HUES48 (cell line): ENCODE data around the gene SLC22A1.
"Not testable (repeated sequence)": the region's sequence is repeated elsewhere in the genome, so short reads cannot be mapped to it uniquely, and the experiment has no call there.

Experiments
- H3K27ac ChIP-seq: one replicate; pipeline ENCODE4 v1.7.0; 2013; ENCODE audit warnings: low read depth, low read length, inconsistent platforms
- H3K27me3 ChIP-seq: 2 replicates; pipeline ENCODE4 v1.6.1; 2013; ENCODE audit warnings: mild to moderate bottlenecking, low read length; ENCODE audit not compliant: control insufficient read depth, insufficient read depth
- H3K36me3 ChIP-seq: 2 replicates; pipeline ENCODE4 v1.6.1; 2013; ENCODE audit warnings: low read length; ENCODE audit not compliant: control insufficient read depth, insufficient read depth
- H3K4me1 ChIP-seq: 2 replicates; pipeline ENCODE4 v1.6.1; 2013; ENCODE audit warnings: mild to moderate bottlenecking, low read length; ENCODE audit not compliant: control insufficient read depth, insufficient read depth
- H3K4me3 ChIP-seq: 2 replicates; pipeline ENCODE4 v1.5.1; 2013; ENCODE audit warnings: mild to moderate bottlenecking, low read depth, low read length
- H3K9ac ChIP-seq: 2 replicates; pipeline ENCODE4 v1.6.1; 2013; ENCODE audit warnings: mild to moderate bottlenecking, low read depth, low read length, moderate library complexity
- H3K9me3 ChIP-seq: 2 replicates; pipeline ENCODE4 v1.6.1; 2013; ENCODE audit warnings: low read length; ENCODE audit not compliant: control insufficient read depth, insufficient read depth

SLC22A1 gene

GRCh38 chr6:160140493-160140892 lies 18.9 kb downstream of the SLC22A1 start:
- not testable (repeated sequence) for H3K27ac ChIP-seq, H3K4me3 ChIP-seq, H3K27me3 ChIP-seq, H3K9ac ChIP-seq, H3K4me1 ChIP-seq, H3K9me3 ChIP-seq, H3K36me3 ChIP-seq

GRCh38 chr6:160141001-160141726 lies 19.5 kb downstream of the SLC22A1 start:
- Histone ChIP-seq H3K36me3 (no peaks in the 10 kb centered on the region), H3K27me3 (no peaks in the 10 kb centered on the region), H3K4me3 (no peak overlapping the region), H3K27ac (no peak overlapping the region), H3K4me1 (peaks cover 4% of the 10 kb centered on the region), H3K9ac (no peak overlapping the region), H3K9me3 (no peaks in the 10 kb centered on the region)

GRCh38 chr6:160142115-160142715 lies 20.6 kb downstream of the SLC22A1 start:
- peaks cover 4% of the 10 kb centered on the region for H3K4me1 ChIP-seq
- H3K36me3 ChIP-seq: no peaks in the 10 kb centered on the region
- no peak overlapping the region for H3K9ac ChIP-seq
- no peak overlapping the region for H3K27ac ChIP-seq
- H3K4me3 ChIP-seq: no peak overlapping the region
- no peaks in the 10 kb centered on the region for H3K9me3 ChIP-seq
- H3K27me3 ChIP-seq: no peaks in the 10 kb centered on the region

GRCh38 chr6:160146454-160147145 lies 25.0 kb downstream of the SLC22A1 start:
- no peak overlapping the region for H3K9ac ChIP-seq
- H3K4me3 ChIP-seq: no peak overlapping the region
- H3K9me3 ChIP-seq: no peaks in the 10 kb centered on the region
- H3K36me3 ChIP-seq: no peaks in the 10 kb centered on the region
- no peaks in the 10 kb centered on the region for H3K4me1 ChIP-seq
- no peak overlapping the region for H3K27ac ChIP-seq
- H3K27me3 ChIP-seq: no peaks in the 10 kb centered on the region

- no peaks in the 10 kb centered on the region for H3K4me1 ChIP-seq
- no peaks in the 10 kb centered on the region for H3K27me3 ChIP-seq
- no peak overlapping the region for H3K4me3 ChIP-seq
- H3K9ac ChIP-seq: no peak overlapping the region
- no peaks in the 10 kb centered on the region for H3K9me3 ChIP-seq
- no peak overlapping the region for H3K27ac ChIP-seq
- no peaks in the 10 kb centered on the region for H3K36me3 ChIP-seq
These were observed 25.5 kb downstream of the SLC22A1 start for GRCh38 chr6:160147146-160147536.

DNA sequence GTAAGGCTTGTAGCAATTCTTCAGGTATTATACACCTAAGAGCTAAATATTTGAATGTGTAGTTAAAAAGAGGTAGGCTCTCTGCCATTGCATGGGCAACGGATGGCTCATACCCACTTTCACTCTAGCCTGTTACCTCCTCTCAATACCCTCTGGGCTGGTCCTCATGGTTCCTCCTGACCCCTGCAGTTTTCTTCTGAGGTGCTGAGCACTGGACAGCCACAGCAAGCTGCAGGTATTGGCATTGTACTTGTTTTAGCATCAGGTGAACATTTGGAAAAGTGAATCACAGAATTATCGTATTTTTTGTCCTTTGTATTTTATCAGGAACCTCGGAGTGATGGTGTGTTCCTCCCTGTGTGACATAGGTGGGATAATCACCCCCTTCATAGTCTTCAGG lies 32.9 kb downstream of the SLC22A1 start:
- Histone ChIP-seq H3K36me3 (no peaks in the 10 kb centered on the region), H3K9ac (no peak overlapping the region), H3K27ac (no peak overlapping the region), H3K27me3 (no peaks in the 10 kb centered on the region), H3K9me3 (no peaks in the 10 kb centered on the region), H3K4me3 (no peak overlapping the region), H3K4me1 (no peaks in the 10 kb centered on the region)

GRCh38 chr6:160156842-160157241 lies 35.2 kb downstream of the SLC22A1 start:
- Histone ChIP-seq H3K27me3 (no peaks in the 10 kb centered on the region), H3K4me3 (no peak overlapping the region), H3K36me3 (no peaks in the 10 kb centered on the region), H3K9me3 (no peaks in the 10 kb centered on the region), H3K27ac (no peak overlapping the region), H3K9ac (no peak overlapping the region), H3K4me1 (peaks cover 3% of the 10 kb centered on the region; the same call in 1 of the 2 replicates)

- no peak overlapping the region for H3K4me3 ChIP-seq
- H3K27ac ChIP-seq: no peak overlapping the region
- H3K9me3 ChIP-seq: no peaks in the 10 kb centered on the region
- no peaks in the 10 kb centered on the region for H3K36me3 ChIP-seq
- no peaks in the 10 kb centered on the region for H3K27me3 ChIP-seq
- H3K4me1 ChIP-seq: peaks cover 3% of the 10 kb centered on the region; the same call in 1 of the 2 replicates
- no peak overlapping the region for H3K9ac ChIP-seq
These were observed 38.8 kb downstream of the SLC22A1 start for GRCh38 chr6:160160450-160160849.

DNA sequence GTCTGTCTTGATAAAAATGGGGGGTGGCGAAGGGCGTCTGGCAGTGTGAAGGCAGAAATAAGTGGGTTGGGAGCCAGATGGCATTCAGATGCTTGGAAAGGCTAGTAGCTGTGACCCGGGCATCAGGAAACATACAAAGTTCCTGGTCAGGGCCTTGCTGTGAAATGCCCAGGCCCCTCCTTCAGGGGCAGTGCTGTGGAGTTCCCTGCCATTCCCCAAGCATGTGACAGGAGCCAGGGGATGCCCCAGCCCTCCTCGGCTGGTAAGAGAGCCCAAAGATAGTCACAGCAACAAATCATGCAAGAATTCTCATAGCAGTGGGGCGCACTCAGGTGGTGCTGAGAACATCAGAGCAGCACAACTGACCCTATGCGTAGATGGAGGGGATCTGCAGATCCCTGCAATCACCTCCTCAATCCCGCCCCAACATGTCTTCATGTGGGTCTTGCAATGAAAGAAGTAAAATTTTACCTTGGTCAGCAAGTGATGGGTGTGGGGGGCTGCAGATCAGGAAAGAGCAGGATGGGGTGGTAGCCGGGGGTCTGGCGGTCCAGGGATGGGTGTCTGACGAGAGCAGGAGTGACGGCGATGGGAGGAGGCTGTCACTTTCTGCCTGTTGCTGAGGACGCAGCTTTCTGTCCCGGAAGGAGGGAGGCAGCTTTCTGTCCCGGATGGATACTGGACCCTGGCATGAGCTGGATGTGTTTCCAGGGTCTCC lies 39.5 kb downstream of the SLC22A1 start:
- Histone ChIP-seq H3K27ac (no peak overlapping the region), H3K4me3 (no peak overlapping the region), H3K9me3 (no peaks in the 10 kb centered on the region), H3K27me3 (no peaks in the 10 kb centered on the region), H3K36me3 (no peaks in the 10 kb centered on the region), H3K4me1 (peaks cover 3% of the 10 kb centered on the region; the same call in 1 of the 2 replicates), H3K9ac (no peak overlapping the region)

DNA sequence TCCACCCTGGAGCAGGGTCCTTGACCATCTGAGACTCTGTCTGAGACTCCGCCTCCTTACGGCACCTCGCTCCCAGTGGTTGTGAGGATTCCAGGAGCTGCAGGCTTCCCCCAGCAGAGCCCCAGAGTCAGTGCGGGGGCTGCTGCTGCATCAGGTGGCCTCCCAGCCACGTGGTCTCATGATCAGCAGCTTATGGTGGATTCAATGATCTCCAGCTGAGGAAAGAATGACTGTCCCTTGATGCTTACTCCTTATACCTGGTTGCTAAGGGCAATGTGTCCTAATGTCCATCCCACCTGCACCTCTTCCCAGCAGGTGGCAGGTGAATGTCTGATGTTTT lies 40.0 kb downstream of the SLC22A1 start:
- H3K4me3 ChIP-seq: no peak overlapping the region
- no peaks in the 10 kb centered on the region for H3K9me3 ChIP-seq
- H3K27me3 ChIP-seq: no peaks in the 10 kb centered on the region
- H3K9ac ChIP-seq: no peak overlapping the region
- no peak overlapping the region for H3K27ac ChIP-seq
- H3K4me1 ChIP-seq: peaks cover 3% of the 10 kb centered on the region; the same call in 1 of the 2 replicates
- H3K36me3 ChIP-seq: no peaks in the 10 kb centered on the region
